ENCODE measurements around the gene DAZL.

- TF ChIP-seq, protein P1, sequence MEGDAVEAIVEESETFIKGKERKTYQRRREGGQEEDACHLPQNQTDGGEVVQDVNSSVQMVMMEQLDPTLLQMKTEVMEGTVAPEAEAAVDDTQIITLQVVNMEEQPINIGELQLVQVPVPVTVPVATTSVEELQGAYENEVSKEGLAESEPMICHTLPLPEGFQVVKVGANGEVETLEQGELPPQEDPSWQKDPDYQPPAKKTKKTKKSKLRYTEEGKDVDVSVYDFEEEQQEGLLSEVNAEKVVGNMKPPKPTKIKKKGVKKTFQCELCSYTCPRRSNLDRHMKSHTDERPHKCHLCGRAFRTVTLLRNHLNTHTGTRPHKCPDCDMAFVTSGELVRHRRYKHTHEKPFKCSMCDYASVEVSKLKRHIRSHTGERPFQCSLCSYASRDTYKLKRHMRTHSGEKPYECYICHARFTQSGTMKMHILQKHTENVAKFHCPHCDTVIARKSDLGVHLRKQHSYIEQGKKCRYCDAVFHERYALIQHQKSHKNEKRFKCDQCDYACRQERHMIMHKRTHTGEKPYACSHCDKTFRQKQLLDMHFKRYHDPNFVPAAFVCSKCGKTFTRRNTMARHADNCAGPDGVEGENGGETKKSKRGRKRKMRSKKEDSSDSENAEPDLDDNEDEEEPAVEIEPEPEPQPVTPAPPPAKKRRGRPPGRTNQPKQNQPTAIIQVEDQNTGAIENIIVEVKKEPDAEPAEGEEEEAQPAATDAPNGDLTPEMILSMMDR (IDR thresholded peaks at IDR 0.05): no peak
- no peak for TF ChIP-seq POLR2A (IDR thresholded peaks at IDR 0.05)
Measured at GRCh38 chr3:16570113-16570512, 35.1 kb downstream of the DAZL start.

All from right lobe of liver (tissue), 4 donors.